ENCODE results near the gene SLC9A3.
A peak's percentile ranks its signal among the peaks of the same experiment; 100 is the strongest.
"Not testable (repeated sequence)": the region's sequence is repeated elsewhere in the genome, so short reads cannot be mapped to it uniquely, and the experiment has no call there.

SLC9A3 gene

DNA sequence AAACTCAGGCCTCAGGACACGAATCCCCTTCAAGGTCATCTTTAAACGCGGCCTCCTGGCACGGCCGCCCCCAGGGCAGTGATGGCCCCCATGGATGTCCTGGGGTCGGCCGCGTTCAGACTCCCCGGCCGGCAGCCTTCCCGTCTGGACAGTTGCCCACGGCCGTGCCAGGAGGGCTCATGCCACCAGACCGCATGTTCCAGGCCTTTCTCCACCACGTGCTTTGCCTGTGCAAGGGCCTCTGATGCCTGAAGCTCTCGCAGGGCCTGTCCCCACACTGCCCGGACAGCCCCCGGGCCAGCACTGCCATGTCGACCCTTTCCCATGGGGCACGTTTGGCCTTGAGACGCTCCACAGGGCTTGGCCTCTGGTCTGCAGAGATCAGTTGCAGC, 34.6 kb downstream of the SLC9A3 start:
- no peak for DNase-seq
- Histone ChIP-seq H3K27ac (ENCODE audit: insufficient read depth in 1 of 2, low read depth in 1 of 2, low read length in 2 of 2, poor library complexity in 1 of 2, severe bottlenecking in 2 of 2) (no peak overlapping the region), H3K27me3 (replicated peaks in 2 of 5; ENCODE audit: control insufficient read depth in 4 of 5, insufficient read depth in 5 of 5, low read length in 4 of 5) (peaks cover 0 to 14% (median 0%) of the 10 kb centered on the region in 5 experiments), H3K9me3 (ENCODE audit: control extremely low read depth in 1 of 5, control insufficient read depth in 4 of 5, insufficient read depth in 2 of 5, low read depth in 1 of 5, low read length in 4 of 5) (peaks cover 0 to 2% (median 0%) of the 10 kb centered on the region in 5 experiments), H3K4me3 (ENCODE audit: control insufficient read depth in 1 of 7, extremely low read depth in 1 of 7, insufficient read depth in 4 of 7, low read depth in 2 of 7, low read length in 6 of 7) (no peak overlapping the region), H3K36me3 (ENCODE audit: control insufficient read depth in 4 of 4, insufficient read depth in 4 of 4, low read length in 3 of 4) (no peaks in the 10 kb centered on the region), H3K4me1 (ENCODE audit: control extremely low read depth in 1 of 4, control insufficient read depth in 4 of 4, insufficient read depth in 4 of 4, low read length in 3 of 4) (peaks cover 2 to 16% (median 14%) of the 10 kb centered on the region in 4 experiments)
- ChIA-PET POLR2A (no interaction called here), CTCF (interaction anchor here (1.2 kb wide), 1 partner anchor 24 kb away, joined by 3 read pairs; no protein-coding TSS in a partner anchor)
- WGBS (ENCODE audit: insufficient coverage): 92% methylated on average over 18 of the region's 21 CpGs

DNA sequence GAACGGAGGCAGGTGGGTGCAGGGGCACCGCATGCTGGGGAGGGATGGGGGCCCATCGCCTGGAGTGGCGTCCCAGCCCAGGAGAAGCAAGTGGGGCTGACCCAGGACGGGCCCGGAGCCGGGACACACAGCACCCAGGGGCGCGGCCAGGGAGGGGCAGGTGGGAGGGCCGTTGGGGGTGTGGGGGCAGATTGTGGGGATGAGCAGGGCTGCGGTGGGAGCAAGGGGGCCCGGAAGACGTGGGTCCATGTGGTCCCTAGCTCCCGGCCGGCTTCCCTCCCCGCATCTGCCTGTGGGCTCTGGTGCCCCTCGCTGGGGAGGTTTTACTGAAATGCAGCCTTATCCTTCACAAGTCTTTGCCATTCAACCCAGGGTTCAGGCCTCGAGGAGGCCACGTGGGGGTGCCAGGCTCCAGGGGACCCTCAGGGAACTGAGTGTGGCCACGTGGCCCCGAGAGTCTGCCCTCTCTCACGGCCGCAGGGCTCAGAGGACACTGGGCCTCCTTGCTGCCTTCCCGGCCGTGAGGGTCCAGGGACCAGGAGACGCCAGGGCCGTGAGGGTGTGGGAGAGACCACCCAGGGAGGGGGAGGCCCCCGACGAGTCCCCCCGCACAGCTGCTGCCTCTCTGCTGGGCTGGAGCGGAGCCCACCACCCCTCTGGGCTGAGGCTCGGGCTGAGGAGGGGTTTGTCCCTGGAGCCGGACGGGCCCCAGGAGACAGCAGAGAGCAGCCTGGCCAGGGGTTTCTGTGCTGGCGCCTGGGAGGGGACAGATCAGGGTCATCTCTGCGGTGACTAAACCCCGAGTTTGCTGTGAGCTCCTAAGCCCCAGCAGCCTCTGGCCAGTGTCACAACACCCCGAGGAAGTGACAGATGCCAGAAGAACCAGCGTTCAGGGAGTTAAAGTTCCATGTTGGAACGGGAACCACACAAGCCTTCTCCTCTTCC, 35.2 kb downstream of the SLC9A3 start:
- H3K4me3 ChIP-seq (ENCODE audit: control insufficient read depth in 1 of 7, extremely low read depth in 1 of 7, insufficient read depth in 4 of 7, low read depth in 2 of 7, low read length in 6 of 7): no peak overlapping the region
- no peak for DNase-seq
- peaks cover 0 to 9% (median 0%) of the 10 kb centered on the region in 5 experiments for H3K27me3 ChIP-seq (replicated peaks in 2 of 5; ENCODE audit: control insufficient read depth in 4 of 5, insufficient read depth in 5 of 5, low read length in 4 of 5)
- no peaks in the 10 kb centered on the region for H3K36me3 ChIP-seq (ENCODE audit: control insufficient read depth in 4 of 4, insufficient read depth in 4 of 4, low read length in 3 of 4)
- H3K4me1 ChIP-seq (ENCODE audit: control extremely low read depth in 1 of 4, control insufficient read depth in 4 of 4, insufficient read depth in 4 of 4, low read length in 3 of 4): peaks cover 2 to 22% (median 19%) of the 10 kb centered on the region in 4 experiments
- 89% methylated on average over 31 of the region's 40 CpGs for WGBS (ENCODE audit: insufficient coverage)
- POLR2A ChIA-PET: no interaction called here
- H3K9me3 ChIP-seq (ENCODE audit: control extremely low read depth in 1 of 5, control insufficient read depth in 4 of 5, insufficient read depth in 2 of 5, low read depth in 1 of 5, low read length in 4 of 5): peaks cover 0 to 2% (median 0%) of the 10 kb centered on the region in 5 experiments
- CTCF ChIA-PET: interaction anchor here (1.2 to 1.3 kb wide), 2 partner anchors 17 to 25 kb away, joined by 3 to 4 read pairs; no protein-coding TSS in a partner anchor
- H3K27ac ChIP-seq (ENCODE audit: insufficient read depth in 1 of 2, low read depth in 1 of 2, low read length in 2 of 2, poor library complexity in 1 of 2, severe bottlenecking in 2 of 2): no peak overlapping the region

DNA sequence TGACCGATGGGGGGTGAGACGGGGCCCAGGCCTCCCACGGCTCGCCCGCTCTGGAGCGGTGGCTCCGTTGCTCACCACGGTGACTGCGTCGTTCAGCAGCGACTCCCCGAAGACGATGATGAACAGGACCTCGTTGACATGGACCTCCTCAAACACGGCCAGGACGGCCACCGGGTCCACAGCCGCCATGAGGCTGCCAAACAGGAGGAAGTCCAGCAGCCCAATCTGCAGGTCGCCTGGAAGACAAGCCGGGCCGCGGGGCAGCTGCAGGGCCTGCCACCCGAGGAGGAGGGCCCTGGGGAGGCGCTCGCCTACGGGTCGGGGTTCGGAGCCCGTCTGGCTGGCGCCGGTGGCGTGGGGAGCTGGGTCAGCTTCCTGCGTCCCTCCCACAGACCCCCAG, 36.0 kb downstream of the SLC9A3 start:
- WGBS (ENCODE audit: insufficient coverage): 96% methylated on average over 33 of the region's 33 CpGs
- Histone ChIP-seq H3K9me3 (ENCODE audit: control extremely low read depth in 1 of 5, control insufficient read depth in 4 of 5, insufficient read depth in 2 of 5, low read depth in 1 of 5, low read length in 4 of 5) (peaks cover 0 to 2% (median 0%) of the 10 kb centered on the region in 5 experiments), H3K4me1 (ENCODE audit: control extremely low read depth in 1 of 4, control insufficient read depth in 4 of 4, insufficient read depth in 4 of 4, low read length in 3 of 4) (peaks cover 2 to 29% (median 26%) of the 10 kb centered on the region in 4 experiments), H3K4me3 (ENCODE audit: control insufficient read depth in 1 of 7, extremely low read depth in 1 of 7, insufficient read depth in 4 of 7, low read depth in 2 of 7, low read length in 6 of 7) (no peak overlapping the region), H3K36me3 (ENCODE audit: control insufficient read depth in 4 of 4, insufficient read depth in 4 of 4, low read length in 3 of 4) (no peaks in the 10 kb centered on the region), H3K27me3 (replicated peaks in 2 of 5; ENCODE audit: control insufficient read depth in 4 of 5, insufficient read depth in 5 of 5, low read length in 4 of 5) (peaks cover 0 to 2% (median 0%) of the 10 kb centered on the region in 5 experiments), H3K27ac (ENCODE audit: insufficient read depth in 1 of 2, low read depth in 1 of 2, low read length in 2 of 2, poor library complexity in 1 of 2, severe bottlenecking in 2 of 2) (no peak overlapping the region)
- no peak for DNase-seq
- CTCF ChIA-PET: interaction anchor here (1.2 to 1.3 kb wide), 2 partner anchors 17 to 25 kb away, joined by 3 to 4 read pairs; no protein-coding TSS in a partner anchor
- POLR2A ChIA-PET: no interaction called here

- H3K4me1 ChIP-seq (ENCODE audit: control extremely low read depth in 1 of 4, control insufficient read depth in 4 of 4, insufficient read depth in 4 of 4, low read length in 3 of 4): peaks cover 2 to 43% (median 36%) of the 10 kb centered on the region in 4 experiments
- 97% methylated on average over 8 of the region's 22 CpGs for WGBS (ENCODE audit: insufficient coverage)
- DNase-seq; H3K27ac ChIP-seq (ENCODE audit: insufficient read depth in 1 of 2, low read depth in 1 of 2, low read length in 2 of 2, poor library complexity in 1 of 2, severe bottlenecking in 2 of 2); H3K27me3 ChIP-seq (replicated peaks in 2 of 5; ENCODE audit: control insufficient read depth in 4 of 5, insufficient read depth in 5 of 5, low read length in 4 of 5); H3K36me3 ChIP-seq (ENCODE audit: control insufficient read depth in 4 of 4, insufficient read depth in 4 of 4, low read length in 3 of 4); H3K9me3 ChIP-seq (ENCODE audit: control extremely low read depth in 1 of 5, control insufficient read depth in 4 of 5, insufficient read depth in 2 of 5, low read depth in 1 of 5, low read length in 4 of 5); H3K4me3 ChIP-seq (ENCODE audit: control insufficient read depth in 1 of 7, extremely low read depth in 1 of 7, insufficient read depth in 4 of 7, low read depth in 2 of 7, low read length in 6 of 7): not testable (repeated sequence)
- POLR2A ChIA-PET: interaction anchor here (1.6 kb wide), 1 partner anchor 13 kb away, joined by 8 read pairs; no protein-coding TSS in a partner anchor
- CTCF ChIA-PET: interaction anchor here (1.2 kb wide), 1 partner anchor 16 kb away, joined by 3 read pairs; no protein-coding TSS in a partner anchor
Observed at GRCh38 chr5:486597-486996, 37.7 kb downstream of the SLC9A3 start.

GRCh38 chr5:485946-486491, 38.2 kb downstream of the SLC9A3 start:
- WGBS (ENCODE audit: insufficient coverage): 18% methylated on average over 18 of the region's 23 CpGs
- Histone ChIP-seq H3K4me1 (ENCODE audit: control extremely low read depth in 1 of 4, control insufficient read depth in 4 of 4, insufficient read depth in 4 of 4, low read length in 3 of 4) (peaks cover 2 to 43% (median 36%) of the 10 kb centered on the region in 4 experiments), H3K27ac (ENCODE audit: insufficient read depth in 1 of 2, low read depth in 1 of 2, low read length in 2 of 2, poor library complexity in 1 of 2, severe bottlenecking in 2 of 2) (no peak overlapping the region), H3K4me3 (ENCODE audit: control insufficient read depth in 1 of 7, extremely low read depth in 1 of 7, insufficient read depth in 4 of 7, low read depth in 2 of 7, low read length in 6 of 7) (no peak overlapping the region), H3K27me3 (replicated peaks in 2 of 5; ENCODE audit: control insufficient read depth in 4 of 5, insufficient read depth in 5 of 5, low read length in 4 of 5) (no peaks in the 10 kb centered on the region), H3K36me3 (ENCODE audit: control insufficient read depth in 4 of 4, insufficient read depth in 4 of 4, low read length in 3 of 4) (no peaks in the 10 kb centered on the region), H3K9me3 (ENCODE audit: control extremely low read depth in 1 of 5, control insufficient read depth in 4 of 5, insufficient read depth in 2 of 5, low read depth in 1 of 5, low read length in 4 of 5) (peaks cover 0 to 2% (median 0%) of the 10 kb centered on the region in 5 experiments)
- ChIA-PET POLR2A (interaction anchor here (1.6 kb wide), 1 partner anchor 12 kb away, joined by 8 read pairs; no protein-coding TSS in a partner anchor), CTCF (interaction anchor here (0.6 to 2.5 kb wide), 4 partner anchors 13 to 56 kb away, joined by 3 to 13 read pairs (median 4); no protein-coding TSS in a partner anchor)
- DNase-seq: peak; percentile 41 to 73 (median 61)

GRCh38 chr5:485113-485945, 38.9 kb downstream of the SLC9A3 start:
- CTCF ChIA-PET: interaction anchor here (0.6 to 2.5 kb wide), 4 partner anchors 13 to 57 kb away, joined by 3 to 13 read pairs (median 4); no protein-coding TSS in a partner anchor

More at GRCh38 chr5:485113-485945, 38.9 kb downstream of the SLC9A3 start:
- H3K9me3 ChIP-seq (ENCODE audit: control extremely low read depth in 1 of 5, control insufficient read depth in 4 of 5, insufficient read depth in 2 of 5, low read depth in 1 of 5, low read length in 4 of 5): peaks cover 0 to 2% (median 0%) of the 10 kb centered on the region in 5 experiments
- peak overlapping the region in 1 of 7 experiments; percentile 13 for H3K4me3 ChIP-seq (ENCODE audit: control insufficient read depth in 1 of 7, extremely low read depth in 1 of 7, insufficient read depth in 4 of 7, low read depth in 2 of 7, low read length in 6 of 7)
- H3K27ac ChIP-seq (ENCODE audit: insufficient read depth in 1 of 2, low read depth in 1 of 2, low read length in 2 of 2, poor library complexity in 1 of 2, severe bottlenecking in 2 of 2): no peak overlapping the region
- H3K27me3 ChIP-seq (replicated peaks in 2 of 5; ENCODE audit: control insufficient read depth in 4 of 5, insufficient read depth in 5 of 5, low read length in 4 of 5): no peaks in the 10 kb centered on the region
- no peaks in the 10 kb centered on the region for H3K36me3 ChIP-seq (ENCODE audit: control insufficient read depth in 4 of 4, insufficient read depth in 4 of 4, low read length in 3 of 4)
- 92% methylated on average over 27 of the region's 29 CpGs for WGBS (ENCODE audit: insufficient coverage)
- POLR2A ChIA-PET: interaction anchor here (1.6 kb wide), 1 partner anchor 12 kb away, joined by 8 read pairs; no protein-coding TSS in a partner anchor
- DNase-seq: no peak
- H3K4me1 ChIP-seq (ENCODE audit: control extremely low read depth in 1 of 4, control insufficient read depth in 4 of 4, insufficient read depth in 4 of 4, low read length in 3 of 4): peaks cover 2 to 43% (median 36%) of the 10 kb centered on the region in 4 experiments
